OCI-LY3 (cell line): ENCODE results near the gene PKNOX1.

Source experiments
- H2AFZ ChIP-seq: fragments of 200-600, 300-600 bp; shearing (Covaris generic); 2 replicates; pipeline ENCODE4 v1.6.0; 2014; ENCODE audit warnings: antibody characterized with exemption, low read depth, low read length
- H3K27ac ChIP-seq: fragments of 200-600, 300-600 bp; sonication (generic); 2 replicates; pipeline ENCODE4 v1.5.1; 2014; ENCODE audit warnings: mild to moderate bottlenecking, low read length, moderate library complexity, mixed read lengths
- H3K27me3 ChIP-seq: fragments of 200-600, 300-600 bp; sonication (generic); 2 replicates; pipeline ENCODE4 v1.6.1; 2014; ENCODE audit warnings: low read depth, low read length, mixed read lengths
- H3K36me3 ChIP-seq: fragments of 200-600, 300-600 bp; sonication (generic); replicated peaks from 2 replicates; pipeline ENCODE3; 2014; ENCODE audit warnings: low read depth, low read length, mixed read lengths
- H3K4me1 ChIP-seq: fragments of 300-600, 200-600 bp; sonication (generic); 2 replicates; pipeline ENCODE4 v1.6.1; 2014; ENCODE audit warnings: low read length, mixed read lengths
- H3K4me2 ChIP-seq: fragments of 200-600, 300-600 bp; sonication (generic); 2 replicates; pipeline ENCODE4 v1.6.1; 2014; ENCODE audit warnings: low read length, mixed read lengths
- H3K4me3 ChIP-seq: fragments of 300-600, 200-600 bp; sonication (generic); 2 replicates; pipeline ENCODE4 v1.5.1; 2014; ENCODE audit warnings: antibody characterized with exemption, mild to moderate bottlenecking, low read length, moderate library complexity
- H3K79me2 ChIP-seq: fragments of 300-600, 200-600 bp; shearing (Covaris generic); 2 replicates; pipeline ENCODE4 v1.6.1; 2014; ENCODE audit warnings: mild to moderate bottlenecking, low read length, mixed read lengths
- H3K9ac ChIP-seq: fragments of 300-600, 200-600 bp; shearing (Covaris generic); 2 replicates; pipeline ENCODE4 v1.6.0; 2014; ENCODE audit warnings: mild to moderate bottlenecking, low read length, moderate library complexity
- H3K9me3 ChIP-seq: fragments of 200-600, 300-600 bp; shearing (Covaris generic); 2 replicates; pipeline ENCODE4 v1.6.1; 2014; ENCODE audit warnings: low read length, mixed read lengths; ENCODE audit not compliant: insufficient read depth
- H4K20me1 ChIP-seq: fragments of 200-600, 300-600 bp; sonication (generic); 2 replicates; pipeline ENCODE4 v1.6.1; 2016; ENCODE audit warnings: low read length, mixed read lengths; ENCODE audit not compliant: insufficient read depth
- EZH2phosphoT487 ChIP-seq: fragments of 200-600 bp; shearing (Covaris generic); IDR thresholded peaks from 2 replicates; pipeline ENCODE4 v1.6.1; 2018; ENCODE audit warnings: antibody characterized with exemption, mixed run types, low read depth
- TF ChIP-seq, protein P1 (sequence below): fragments of 200-600, 300-600 bp; sonication (generic); IDR thresholded peaks from 2 replicates; pipeline ENCODE4 v1.5.1; 2014; ENCODE audit warnings: antibody characterized with exemption, low read length, low read depth

PKNOX1 gene

DNA sequence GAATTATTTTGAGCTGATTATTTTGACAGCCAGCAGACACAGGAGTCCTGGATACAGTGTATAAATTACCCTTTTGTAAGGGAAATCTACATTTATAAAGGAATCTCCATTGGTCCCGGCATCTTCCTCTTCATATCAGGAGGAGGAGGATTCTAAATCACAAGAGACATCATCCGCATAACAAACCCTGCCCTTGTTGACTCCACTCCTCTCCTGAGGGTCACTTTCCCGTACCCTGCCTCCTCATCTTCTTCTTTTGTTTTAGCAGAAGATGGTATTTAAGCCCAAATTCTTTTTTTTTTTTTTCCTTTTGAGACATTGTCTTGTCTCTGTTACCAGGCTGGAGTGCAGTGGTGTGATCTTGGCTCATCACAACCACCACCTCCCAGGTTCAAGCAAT is 14.6 kb upstream of the PKNOX1 start:
- TF ChIP-seq, protein P1, sequence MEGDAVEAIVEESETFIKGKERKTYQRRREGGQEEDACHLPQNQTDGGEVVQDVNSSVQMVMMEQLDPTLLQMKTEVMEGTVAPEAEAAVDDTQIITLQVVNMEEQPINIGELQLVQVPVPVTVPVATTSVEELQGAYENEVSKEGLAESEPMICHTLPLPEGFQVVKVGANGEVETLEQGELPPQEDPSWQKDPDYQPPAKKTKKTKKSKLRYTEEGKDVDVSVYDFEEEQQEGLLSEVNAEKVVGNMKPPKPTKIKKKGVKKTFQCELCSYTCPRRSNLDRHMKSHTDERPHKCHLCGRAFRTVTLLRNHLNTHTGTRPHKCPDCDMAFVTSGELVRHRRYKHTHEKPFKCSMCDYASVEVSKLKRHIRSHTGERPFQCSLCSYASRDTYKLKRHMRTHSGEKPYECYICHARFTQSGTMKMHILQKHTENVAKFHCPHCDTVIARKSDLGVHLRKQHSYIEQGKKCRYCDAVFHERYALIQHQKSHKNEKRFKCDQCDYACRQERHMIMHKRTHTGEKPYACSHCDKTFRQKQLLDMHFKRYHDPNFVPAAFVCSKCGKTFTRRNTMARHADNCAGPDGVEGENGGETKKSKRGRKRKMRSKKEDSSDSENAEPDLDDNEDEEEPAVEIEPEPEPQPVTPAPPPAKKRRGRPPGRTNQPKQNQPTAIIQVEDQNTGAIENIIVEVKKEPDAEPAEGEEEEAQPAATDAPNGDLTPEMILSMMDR: no peak
- TF ChIP-seq EZH2phosphoT487: no peak
- Histone ChIP-seq H3K27ac (no peak overlapping the region), H3K4me2 (no peak overlapping the region)

GRCh38 chr21:42962380-42963007 is 11.9 kb upstream of the PKNOX1 start:
- Histone ChIP-seq H3K79me2 (no peaks in the 10 kb centered on the region), H3K36me3 (no peaks in the 10 kb centered on the region), H3K4me2 (no peak overlapping the region), H3K4me3 (no peak overlapping the region), H4K20me1 (no peaks in the 10 kb centered on the region), H3K27ac (no peak overlapping the region), H3K9ac (no peak overlapping the region), H3K27me3 (no peaks in the 10 kb centered on the region), H2AFZ (no peak overlapping the region), H3K4me1 (no peaks in the 10 kb centered on the region), H3K9me3 (no peaks in the 10 kb centered on the region)
- TF ChIP-seq, protein P1: no peak
- TF ChIP-seq EZH2phosphoT487: no peak

More for the DNA sequence above, 14.6 kb upstream of the PKNOX1 start:
- no peaks in the 10 kb centered on the region for H3K4me1 ChIP-seq
- H3K79me2 ChIP-seq: no peaks in the 10 kb centered on the region
- H3K36me3 ChIP-seq: no peaks in the 10 kb centered on the region
- no peak overlapping the region for H2AFZ ChIP-seq
- H3K9me3 ChIP-seq: no peaks in the 10 kb centered on the region
- H4K20me1 ChIP-seq: no peaks in the 10 kb centered on the region
- no peak overlapping the region for H3K9ac ChIP-seq
- no peak overlapping the region for H3K4me3 ChIP-seq
- H3K27me3 ChIP-seq: no peaks in the 10 kb centered on the region

DNA sequence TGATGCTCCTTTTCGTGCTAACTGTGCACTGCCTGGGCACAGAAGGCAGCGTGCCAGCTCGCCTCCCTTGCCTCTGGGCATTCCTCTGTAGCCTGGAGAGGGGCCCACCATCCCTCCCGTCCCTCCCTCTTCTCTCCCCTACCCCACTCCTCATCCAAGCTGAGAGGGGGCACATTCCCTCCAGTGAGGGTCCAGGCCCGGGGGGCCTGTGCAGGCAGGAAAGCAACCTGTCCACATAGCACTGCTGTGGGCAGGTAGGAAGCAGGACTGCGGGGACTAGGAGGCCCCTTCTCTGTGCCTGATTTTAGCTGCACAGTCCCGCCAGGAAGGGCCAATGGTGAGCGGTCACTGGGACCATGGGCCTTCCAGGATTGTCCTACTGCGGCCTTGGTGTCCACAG is 10.3 kb upstream of the PKNOX1 start:
- Histone ChIP-seq H2AFZ (no peak overlapping the region), H3K27ac (no peak overlapping the region), H3K36me3 (no peaks in the 10 kb centered on the region), H4K20me1 (no peaks in the 10 kb centered on the region), H3K9me3 (no peaks in the 10 kb centered on the region), H3K4me1 (no peaks in the 10 kb centered on the region), H3K4me2 (no peak overlapping the region), H3K27me3 (no peaks in the 10 kb centered on the region), H3K4me3 (no peak overlapping the region), H3K79me2 (no peaks in the 10 kb centered on the region), H3K9ac (no peak overlapping the region)
- TF ChIP-seq, protein P1: no peak
- no peak for TF ChIP-seq EZH2phosphoT487

DNA sequence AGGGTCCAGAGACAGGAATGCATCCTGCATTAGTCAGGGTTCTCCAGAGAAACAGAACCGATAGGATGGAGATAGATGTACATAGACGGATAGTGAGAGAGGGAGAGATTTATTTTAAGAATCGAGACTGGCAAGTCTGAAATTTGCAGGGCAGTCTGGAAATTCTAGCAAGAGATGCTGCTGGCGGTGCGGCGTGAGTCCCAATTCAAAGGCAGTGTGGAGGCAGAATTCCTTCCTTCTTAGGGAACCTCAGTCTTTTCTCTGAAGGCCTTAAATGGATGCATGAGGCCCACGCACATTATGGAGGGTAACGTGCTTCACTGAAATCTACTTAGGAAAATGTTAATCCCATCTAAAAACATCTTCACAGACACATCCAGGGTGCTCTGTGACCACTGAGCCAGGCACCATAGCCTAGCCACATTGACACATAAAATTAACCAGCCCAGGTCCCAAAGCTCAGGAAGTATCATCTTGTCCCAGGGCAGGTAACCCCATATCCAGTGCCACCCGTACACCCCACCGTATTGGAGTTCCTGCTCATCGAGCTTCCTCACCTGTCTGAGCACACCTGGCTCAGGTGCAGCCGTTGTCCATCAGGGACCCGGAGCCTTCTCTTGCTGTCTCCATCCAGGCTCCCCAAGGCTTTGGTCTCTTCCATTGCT is 9.7 kb upstream of the PKNOX1 start:
- H3K27ac ChIP-seq: no peak overlapping the region
- H3K4me2 ChIP-seq: no peak overlapping the region
- H3K4me1 ChIP-seq: no peaks in the 10 kb centered on the region
- no peak overlapping the region for H3K9ac ChIP-seq
- no peaks in the 10 kb centered on the region for H4K20me1 ChIP-seq
- H3K9me3 ChIP-seq: no peaks in the 10 kb centered on the region
- no peaks in the 10 kb centered on the region for H3K27me3 ChIP-seq
- TF ChIP-seq, protein P1: no peak
- no peak for TF ChIP-seq EZH2phosphoT487
- H3K36me3 ChIP-seq: no peaks in the 10 kb centered on the region
- H3K79me2 ChIP-seq: no peaks in the 10 kb centered on the region
- no peak overlapping the region for H3K4me3 ChIP-seq
- no peak overlapping the region for H2AFZ ChIP-seq
